HepG2 (cell line): ENCODE results near the gene TMEM167A. TPM values are rescaled to one million over a fixed set of nuclear protein-coding genes. Genes with fewer than 3 reads are reported as not detected.

ENCODE experiments used
- ARNT2 ChIP-seq: sonication (generic); formaldehyde crosslinking; IDR thresholded peaks from 2 replicates; pipeline ENCODE4 v1.8.0; 2022; ENCODE audit warnings: mild to moderate bottlenecking, low read depth, missing genetic modification reagents, moderate library complexity
- EP300 ChIP-seq, 3 experiments: sonication (generic) in 1 of 3; formaldehyde crosslinking in 1 of 3; IDR thresholded peaks; 2 replicates each; pipeline versions ENCODE4 v1.5.1 to v1.6.1; 2011 to 2020; ENCODE audit warnings: low read depth in 2 of 3, low read length in 2 of 3, borderline replicate concordance in 1 of 3, improper control_type of control experiment in 1 of 3, mild to moderate bottlenecking in 1 of 3, missing genetic modification reagents in 1 of 3, moderate library complexity in 1 of 3
- ERF ChIP-seq: IDR thresholded peaks from 2 replicates; pipeline ENCODE4 v1.6.1; 2018; ENCODE audit warnings: missing biosample characterization, missing genetic modification reagents
- ETS1 ChIP-seq: sonication (generic); formaldehyde crosslinking; IDR thresholded peaks from 2 replicates; pipeline ENCODE4 v1.4.0; 2020; ENCODE audit warnings: missing genetic modification reagents
- FOXK2 ChIP-seq: fragments of 450-650 bp; IDR thresholded peaks from 2 replicates; pipeline ENCODE4 v1.6.1; 2016
- FOXO4 ChIP-seq: sonication (generic); formaldehyde crosslinking; conservative IDR thresholded peaks from 2 replicates; pipeline ENCODE4 v1.8.1; 2023; ENCODE audit warnings: missing genetic modification reagents
- FOXP1 ChIP-seq, 2 experiments: fragments of 450-650 bp in 1 of 2; IDR thresholded peaks; 2 replicates each; pipeline ENCODE4 v1.6.1; 2017 to 2018; ENCODE audit warnings: antibody characterized with exemption in 1 of 2
- HBP1 ChIP-seq: IDR thresholded peaks from 2 replicates; pipeline ENCODE4 v1.6.1; 2016; ENCODE audit warnings: low read depth, control low read depth
- HOXA3 ChIP-seq: sonication (generic); formaldehyde crosslinking; IDR thresholded peaks from 2 replicates; pipeline ENCODE4 v1.5.0; 2020; ENCODE audit warnings: missing genetic modification reagents
- KDM6A ChIP-seq: IDR thresholded peaks from 2 replicates; pipeline ENCODE4 v1.6.1; 2016; ENCODE audit warnings: low read depth
- LCORL ChIP-seq, 2 experiments: fragments of 450-650 bp in 1 of 2; sonication (generic) in 1 of 2; formaldehyde crosslinking in 1 of 2; IDR thresholded peaks; 2 replicates each; pipeline versions ENCODE4 v1.5.0 to v1.6.1; 2017 to 2020; ENCODE audit warnings: antibody characterized with exemption in 1 of 2, missing genetic modification reagents in 1 of 2
- MEF2D ChIP-seq: sonication (generic); formaldehyde crosslinking; IDR thresholded peaks from 2 replicates; pipeline ENCODE4 v1.5.1; 2020; ENCODE audit warnings: mild to moderate bottlenecking, missing genetic modification reagents
- NR0B2 ChIP-seq: sonication (generic); formaldehyde crosslinking; IDR thresholded peaks from 2 replicates; pipeline ENCODE4 v1.4.0; 2020; ENCODE audit warnings: mild to moderate bottlenecking, missing genetic modification reagents
- PHF20 ChIP-seq: sonication (generic); formaldehyde crosslinking; IDR thresholded peaks from 2 replicates; pipeline ENCODE4 v1.5.0; 2020; ENCODE audit warnings: mild to moderate bottlenecking, missing genetic modification reagents
- SRSF1 ChIP-seq: fragments of 200-400 bp; formaldehyde crosslinking; optimal IDR thresholded peaks from 2 replicates; pipeline ENCODE3; 2017; ENCODE audit warnings: mild to moderate bottlenecking, low read depth, low read length, moderate library complexity
- SRY ChIP-seq: sonication (generic); formaldehyde crosslinking; IDR thresholded peaks from 2 replicates; pipeline ENCODE4 v1.8.0; 2022; ENCODE audit warnings: mild to moderate bottlenecking, missing genetic modification reagents
- TRAFD1 ChIP-seq: sonication (generic); formaldehyde crosslinking; IDR thresholded peaks from 2 replicates; pipeline ENCODE4 v1.5.1; 2020; ENCODE audit warnings: missing genetic modification reagents, mild to moderate bottlenecking, borderline replicate concordance
- ZBTB7A ChIP-seq: sonication (generic); formaldehyde crosslinking; IDR thresholded peaks from 2 replicates; pipeline ENCODE4 v1.8.0; 2022; ENCODE audit warnings: mild to moderate bottlenecking, missing genetic modification reagents
- ZNF335 ChIP-seq: sonication (generic); formaldehyde crosslinking; IDR thresholded peaks from 2 replicates; pipeline ENCODE4 v1.4.0; 2020; ENCODE audit warnings: missing genetic modification reagents
- ZNF343 ChIP-seq: sonication (generic); formaldehyde crosslinking; IDR thresholded peaks from 2 replicates; pipeline ENCODE4 v1.4.0; 2020; ENCODE audit warnings: mild to moderate bottlenecking, missing genetic modification reagents
- ZNF382 ChIP-seq: sonication (generic); formaldehyde crosslinking; IDR thresholded peaks from 2 replicates; pipeline ENCODE4 v1.5.0; 2020; ENCODE audit warnings: missing genetic modification reagents, mild to moderate bottlenecking, borderline replicate concordance
- ZNF430 ChIP-seq: sonication (generic); formaldehyde crosslinking; IDR thresholded peaks from 2 replicates; pipeline ENCODE4 v1.9.0; 2021; ENCODE audit warnings: mild to moderate bottlenecking, missing genetic modification reagents
- ZNF792 ChIP-seq: IDR thresholded peaks from 2 replicates; pipeline ENCODE4 v1.6.1; 2016
- polyA plus RNA-seq, 8 experiments: library from polyadenylated mRNA; depleted of rRNA in 3 of 8; stranded (reverse) in 7 of 8; unstranded in 1 of 8; fragments of >200 nt; fragmentation: Illumina TruSeq in 4 of 8; extraction: Trizol in 4 of 8; gene quantifications; 2 replicates each; pipeline versions ENCODE4 v1.2.1 to v1.2.3, GENCODE V29; 2011 to 2016; ENCODE audit warnings: low read depth in 4 of 8, missing spikeins in 1 of 8, mixed read lengths in 1 of 8; ENCODE audit not compliant: insufficient read depth in 1 of 8
- total RNA-seq, 5 experiments: library from RNA; depleted of rRNA; stranded (reverse); fragments of >200 nt; fragmentation: Illumina TruSeq; extraction: Trizol; gene quantifications; 2 replicates each; pipeline ENCODE4 v1.2.3, GENCODE V29; 2016; ENCODE audit warnings: low read depth in 1 of 5

Gene TMEM167A
- total and polyA plus RNA-seq, 2 of the 13 experiments (the other 11 are each of a cell fraction or from before 2014, with no cell fraction given) = 47.0 to 78.7 TPM

- TF ChIP-seq HOXA3 (CRISPR knock-in tag) (peak; percentile 68; the same call in 1 of the 2 replicates), TRAFD1 (no peak), ERF (CRISPR knock-in tag) (peak; percentile 37; the same call in 1 of the 2 replicates), MEF2D (CRISPR knock-in tag) (peak; percentile 55; the same call in 1 of the 2 replicates), ETS1 (CRISPR knock-in tag) (no peak), ZNF792 (CRISPR knock-in tag) (no peak), EP300 (IDR thresholded peaks at IDR 0.05; ENCODE audit: low read depth in 2 of 2, low read length in 2 of 2) (no peak), EP300 (CRISPR knock-in tag; IDR thresholded peaks at IDR 0.05; ENCODE audit: borderline replicate concordance) (no peak), SRY (peak; percentile 86; the same call in 1 of the 2 replicates), SRSF1 (no peak), ZBTB7A (CRISPR knock-in tag) (no peak), KDM6A (CRISPR knock-in tag) (0 out of 2 replicates have a peak, but pooled peaks have one; percentile 21), ZNF343 (CRISPR knock-in tag) (no peak), FOXK2 (no peak), FOXO4 (CRISPR knock-in tag) (no peak), PHF20 (CRISPR knock-in tag) (peak; percentile 88), ZNF382 (CRISPR knock-in tag) (no peak), ZNF335 (CRISPR knock-in tag) (no peak), NR0B2 (CRISPR knock-in tag) (0 out of 2 replicates have a peak, but pooled peaks have one; percentile 46), LCORL (IDR thresholded peaks at IDR 0.05) (no peak), LCORL (CRISPR knock-in tag; IDR thresholded peaks at IDR 0.05) (peak; percentile 70), ARNT2 (CRISPR knock-in tag) (peak; percentile 47; the same call in 1 of the 2 replicates), FOXP1 (IDR thresholded peaks at IDR 0.05) (no peak), FOXP1 (CRISPR knock-in tag; IDR thresholded peaks at IDR 0.05) (no peak), HBP1 (CRISPR knock-in tag) (no peak; the same call in 1 of the 2 replicates), ZNF430 (CRISPR knock-in tag) (no peak)
Observed at GRCh38 chr5:83076742-83077661, at the start of gene TMEM167A, which contains the start of gene XRCC4 (continued).
